C4-2B (cell line): ENCODE results near the gene PPM1K.

Experiments used
- H3K27ac ChIP-seq: fragments of 450-650 bp; 2 replicates; pipeline ENCODE4 v1.5.1; 2017
- CTCF ChIP-seq: fragments of 450-650 bp; conservative IDR thresholded peaks from 2 replicates; pipeline ENCODE4 v1.5.1; 2017; ENCODE audit warnings: mild to moderate bottlenecking
- ZFX ChIP-seq: fragments of 450-650 bp; IDR thresholded peaks from 2 replicates; pipeline ENCODE4 v1.6.1; 2017

Gene PPM1K

GRCh38 chr4:88227734-88228133 lies 56.6 kb downstream of the PPM1K start:
- H3K27ac ChIP-seq: no peak overlapping the region
- TF ChIP-seq ZFX (no peak), CTCF (no peak)

- no peak for TF ChIP-seq CTCF
- no peak for TF ChIP-seq ZFX
- H3K27ac ChIP-seq: no peak overlapping the region
Observed at GRCh38 chr4:88226143-88226542, 58.2 kb downstream of the PPM1K start.

GRCh38 chr4:88225232-88226105 lies 58.9 kb downstream of the PPM1K start:
- no peak overlapping the region for H3K27ac ChIP-seq
- TF ChIP-seq CTCF: no peak
- TF ChIP-seq ZFX: no peak

- TF ChIP-seq ZFX: no peak
- no peak for TF ChIP-seq CTCF
- no peak overlapping the region for H3K27ac ChIP-seq
Observed at GRCh38 chr4:88223516-88223915, 60.8 kb downstream of the PPM1K start.

- H3K27ac ChIP-seq: no peak overlapping the region
- TF ChIP-seq ZFX: no peak
- peak; percentile 77 for TF ChIP-seq CTCF
Observed at GRCh38 chr4:88219099-88219498, 65.3 kb downstream of the PPM1K start.

GRCh38 chr4:88217169-88217568 lies 67.2 kb downstream of the PPM1K start:
- TF ChIP-seq CTCF (no peak), ZFX (no peak)
- peak overlapping the region; percentile 59; the same call in 1 of the 2 replicates for H3K27ac ChIP-seq

GRCh38 chr4:88216395-88216794 lies 68.0 kb downstream of the PPM1K start:
- TF ChIP-seq CTCF (no peak), ZFX (no peak)
- H3K27ac ChIP-seq: peak overlapping the region; percentile 59
